HL-60 (cell line): Measurements from ENCODE around the gene TNFSF8.
A peak's percentile ranks its signal among the peaks of the same experiment; 100 is the strongest.

Experiments
- DNase-seq, 2 experiments: peaks; one replicate each; pipeline ENCODE4 v3.0.0-alpha.2; 2010 to 2020; ENCODE audit warnings: low read depth in 1 of 2, low spot score in 1 of 2
- H3K27ac ChIP-seq: fragments of 250-450 bp; sonication (Bioruptor Pico); replicated peaks from 2 replicates; pipeline ENCODE4 v1.5.1; 2020; ENCODE audit warnings: mild to moderate bottlenecking, moderate library complexity
- H3K27me3 ChIP-seq: fragments of 250-450 bp; sonication (Bioruptor Pico); 2 replicates; pipeline ENCODE4 v1.5.1; 2021; ENCODE audit warnings: mild to moderate bottlenecking, moderate library complexity; ENCODE audit not compliant: insufficient read depth, poor library complexity, severe bottlenecking
- H3K4me3 ChIP-seq: replicated peaks from 2 replicates; pipeline ENCODE4 v1.5.1; 2011; ENCODE audit warnings: mild to moderate bottlenecking, control low read depth, low read length; ENCODE audit not compliant: insufficient read depth
- CTCF ChIP-seq: IDR thresholded peaks from one replicate; pipeline ENCODE4 v1.5.1; 2011; ENCODE audit warnings: low read length, control low read depth, inconsistent platforms; ENCODE audit not compliant: insufficient read depth
- GABPA ChIP-seq: IDR thresholded peaks from 2 replicates; pipeline ENCODE4 v1.6.1; 2012; ENCODE audit warnings: low read depth
- POLR2AphosphoS5 ChIP-seq: IDR thresholded peaks from 2 replicates; pipeline ENCODE4 v1.6.1; 2012; ENCODE audit warnings: low read depth
- REST ChIP-seq: IDR thresholded peaks from 2 replicates; pipeline ENCODE4 v1.6.1; 2012; ENCODE audit warnings: low read depth; ENCODE audit not compliant: insufficient replicate concordance
- SPI1 ChIP-seq: IDR thresholded peaks from 2 replicates; pipeline ENCODE4 v1.6.1; 2012; ENCODE audit warnings: low read depth, mild to moderate bottlenecking, borderline replicate concordance

Gene TNFSF8

GRCh38 chr9:114900942-114901802 is 29.2 kb downstream of the TNFSF8 start:
- Histone ChIP-seq H3K27ac (no peak overlapping the region), H3K27me3 (no peaks in the 10 kb centered on the region), H3K4me3 (no peak overlapping the region)
- TF ChIP-seq CTCF (no peak), GABPA (no peak), SPI1 (no peak), POLR2AphosphoS5 (no peak), REST (no peak)
- DNase-seq = no peak

- Histone ChIP-seq H3K4me3 (no peak overlapping the region), H3K27ac (no peak overlapping the region), H3K27me3 (no peaks in the 10 kb centered on the region)
- peak; percentile 84 for TF ChIP-seq SPI1
- no peak for TF ChIP-seq REST
- no peak for DNase-seq
Measured at GRCh38 chr9:114899995-114900394, 30.4 kb downstream of the TNFSF8 start.

GRCh38 chr9:114899461-114899860 is 30.9 kb downstream of the TNFSF8 start:
- Histone ChIP-seq H3K27me3 (no peaks in the 10 kb centered on the region), H3K27ac (no peak overlapping the region), H3K4me3 (no peak overlapping the region)
- no peak for DNase-seq
- TF ChIP-seq REST (no peak), CTCF (no peak), POLR2AphosphoS5 (no peak), SPI1 (no peak), GABPA (no peak)
